GM18858 (cell line): ENCODE measurements around the gene PEPD.

Experiments
- ATAC-seq: cut with Tn5 transposase; IDR thresholded peaks from one replicate; pipeline ENCODE4 v1.9.1; 2021; ENCODE audit not compliant: unreplicated experiment

Gene PEPD

DNA sequence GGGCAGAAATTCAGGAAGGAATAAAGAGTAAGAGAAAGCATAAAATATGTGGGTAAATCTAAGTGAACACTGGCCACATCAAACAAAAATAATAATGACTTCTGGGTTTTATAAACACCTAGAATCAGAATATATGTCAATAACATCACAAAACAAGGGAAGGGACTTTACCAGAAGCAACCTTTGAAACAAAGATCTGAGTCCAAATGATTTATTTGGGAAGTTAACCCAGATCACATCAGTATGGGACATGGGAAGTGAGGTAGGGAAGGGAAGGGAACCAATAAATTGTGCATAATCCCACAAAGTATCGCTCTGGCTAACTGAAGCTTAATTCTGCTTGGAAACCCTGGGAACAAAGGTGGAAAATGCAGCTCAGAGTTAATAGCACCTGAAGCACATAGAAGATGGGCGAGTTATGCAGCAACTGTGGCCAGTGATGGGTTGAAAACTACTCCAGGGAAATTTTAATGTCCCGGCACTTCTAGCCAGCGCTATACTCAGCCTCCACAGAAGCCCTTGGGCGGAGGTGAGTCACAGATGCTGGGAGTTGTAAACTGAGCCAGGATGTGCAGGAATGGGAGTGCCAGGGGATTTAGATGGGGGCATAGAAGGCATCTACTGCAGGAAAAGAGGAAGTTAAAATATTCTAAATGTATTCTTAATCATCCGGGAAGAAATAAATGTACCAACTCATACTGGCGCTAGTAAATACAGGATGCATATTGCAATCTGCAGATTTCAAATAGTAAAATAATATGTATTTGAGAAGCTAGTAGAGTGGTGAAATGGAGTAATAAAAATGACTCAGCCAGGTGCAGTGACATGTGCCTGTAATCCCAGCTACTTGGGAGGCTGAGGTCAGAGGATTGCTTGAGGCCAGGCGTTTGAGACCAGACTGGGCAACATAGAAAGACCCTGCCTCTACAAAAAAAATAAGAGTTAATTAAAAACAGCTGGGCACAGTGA lies 182.3 kb downstream of the PEPD start:
- no peak for ATAC-seq
